H9 (cell line): ENCODE results near the gene JAG2. TPM values are rescaled to one million over a fixed set of nuclear protein-coding genes. Genes with fewer than 3 reads are reported as not detected.

Source experiments
- DNase-seq: peaks from one replicate; pipeline ENCODE4 v3.0.0-alpha.2; 2017
- H2AFZ ChIP-seq: one replicate; pipeline ENCODE4 v1.6.1; 2013; ENCODE audit warnings: mild to moderate bottlenecking, low read length, control low read depth, moderate library complexity
- H2AK5ac ChIP-seq: 2 replicates; pipeline ENCODE4 v1.6.1; 2013; ENCODE audit warnings: low read length, control low read depth, mixed read lengths; ENCODE audit not compliant: insufficient read length
- H2BK120ac ChIP-seq: one replicate; pipeline ENCODE4 v1.6.1; 2013; ENCODE audit warnings: low read depth, mild to moderate bottlenecking, low read length, control low read depth, inconsistent platforms; ENCODE audit not compliant: poor library complexity, severe bottlenecking
- H2BK12ac ChIP-seq: 2 replicates; pipeline ENCODE4 v1.6.1; 2013; ENCODE audit warnings: low read length, control low read depth, mixed read lengths, low read depth; ENCODE audit not compliant: insufficient read length
- H2BK15ac ChIP-seq: 2 replicates; pipeline ENCODE4 v1.6.1; 2013; ENCODE audit warnings: low read depth, low read length, control low read depth
- H2BK20ac ChIP-seq: one replicate; pipeline ENCODE4 v1.6.1; 2013; ENCODE audit warnings: low read depth, mild to moderate bottlenecking, low read length, control low read depth, inconsistent platforms; ENCODE audit not compliant: poor library complexity, severe bottlenecking
- H2BK5ac ChIP-seq: 2 replicates; pipeline ENCODE4 v1.6.1; 2013; ENCODE audit warnings: low read length, control low read depth, mixed read lengths; ENCODE audit not compliant: insufficient read length
- H3K14ac ChIP-seq: 2 replicates; pipeline ENCODE4 v1.6.1; 2013; ENCODE audit warnings: low read length, control low read depth; ENCODE audit not compliant: insufficient read depth
- H3K18ac ChIP-seq: 2 replicates; pipeline ENCODE4 v1.6.1; 2013; ENCODE audit warnings: low read depth, mild to moderate bottlenecking, mixed read lengths, low read length, control low read depth; ENCODE audit not compliant: insufficient read length
- H3K23ac ChIP-seq: 2 replicates; pipeline ENCODE4 v1.6.1; 2013; ENCODE audit warnings: low read length, control low read depth, mixed read lengths, low read depth; ENCODE audit not compliant: insufficient read length
- H3K23me2 ChIP-seq: 2 replicates; pipeline ENCODE4 v1.6.1; 2013; ENCODE audit warnings: low read depth, mild to moderate bottlenecking, mixed read lengths, low read length, control low read depth; ENCODE audit not compliant: insufficient read length, poor library complexity, severe bottlenecking
- H3K27ac ChIP-seq: 2 replicates; pipeline ENCODE4 v1.5.1; 2013; ENCODE audit warnings: low read length, control low read depth, mixed read lengths, low read depth; ENCODE audit not compliant: insufficient read length
- H3K27me3 ChIP-seq: 2 replicates; pipeline ENCODE4 v1.6.1; 2013; ENCODE audit warnings: low read length, control low read depth, inconsistent platforms; ENCODE audit not compliant: insufficient read depth
- H3K4ac ChIP-seq: 2 replicates; pipeline ENCODE4 v1.6.1; 2013; ENCODE audit warnings: low read depth, mild to moderate bottlenecking, control low read depth, inconsistent platforms, low read length, moderate library complexity
- H3K4me1 ChIP-seq: 2 replicates; pipeline ENCODE4 v1.6.1; 2013; ENCODE audit warnings: low read length, control low read depth, inconsistent platforms; ENCODE audit not compliant: insufficient read depth
- H3K4me2 ChIP-seq: 2 replicates; pipeline ENCODE4 v1.6.1; 2013; ENCODE audit warnings: low read length, control low read depth, mixed read lengths; ENCODE audit not compliant: insufficient read length, insufficient read depth
- H3K56ac ChIP-seq: 2 replicates; pipeline ENCODE4 v1.6.1; 2013; ENCODE audit warnings: low read depth, mild to moderate bottlenecking, mixed read lengths, low read length, control low read depth; ENCODE audit not compliant: insufficient read length
- H3K79me1 ChIP-seq: 2 replicates; pipeline ENCODE4 v1.6.1; 2013; ENCODE audit warnings: low read depth, mild to moderate bottlenecking, moderate library complexity, low read length, control low read depth, inconsistent platforms; ENCODE audit not compliant: insufficient read depth, poor library complexity, severe bottlenecking
- H3K79me2 ChIP-seq: 2 replicates; pipeline ENCODE4 v1.6.1; 2013; ENCODE audit warnings: low read length, control low read depth, inconsistent platforms; ENCODE audit not compliant: insufficient read depth
- H3K9ac ChIP-seq: 2 replicates; pipeline ENCODE4 v1.6.1; 2013; ENCODE audit warnings: low read length, control low read depth, mixed read lengths; ENCODE audit not compliant: insufficient read length; ENCODE audit errors: extremely low read depth
- H3K9me3 ChIP-seq: one replicate; pipeline ENCODE4 v1.6.1; 2013; ENCODE audit warnings: low read depth, low read length, inconsistent platforms; ENCODE audit not compliant: control insufficient read depth
- H3T11ph ChIP-seq: one replicate; pipeline ENCODE4 v1.6.1; 2013; ENCODE audit warnings: mild to moderate bottlenecking, low read length, control low read depth, inconsistent platforms
- H4K20me1 ChIP-seq: one replicate; pipeline ENCODE4 v1.6.1; 2013; ENCODE audit not compliant: control insufficient read depth, insufficient read length, insufficient read depth
- H4K5ac ChIP-seq: 2 replicates; pipeline ENCODE4 v1.6.1; 2013; ENCODE audit warnings: low read depth, mild to moderate bottlenecking, mixed read lengths, low read length, control low read depth; ENCODE audit not compliant: insufficient read length
- H4K8ac ChIP-seq: replicated peaks from 2 replicates; pipeline ENCODE4 v1.6.1; 2013; ENCODE audit warnings: low read length, control low read depth, mixed read lengths, low read depth; ENCODE audit not compliant: insufficient read length
- H4K91ac ChIP-seq: 2 replicates; pipeline ENCODE4 v1.6.1; 2013; ENCODE audit warnings: low read depth, mild to moderate bottlenecking, moderate library complexity, mixed read lengths, low read length, control low read depth; ENCODE audit not compliant: insufficient read length
- H3K27ac Mint-ChIP-seq, 3 experiments: 2 replicates in 2 of 3; 3 replicates in 1 of 3; pipeline ENCODE4 v1.8.0; 2020 to 2021; ENCODE audit warnings: mixed read lengths in 3 of 3, mild to moderate bottlenecking in 1 of 3, moderate library complexity in 1 of 3
- H3K27me3 Mint-ChIP-seq: 2 replicates; pipeline ENCODE4 v1.8.0; 2021; ENCODE audit warnings: low read depth, mild to moderate bottlenecking, moderate library complexity, mixed read lengths
- H3K36me3 Mint-ChIP-seq, 3 experiments: 2 replicates in 2 of 3; 3 replicates in 1 of 3; pipeline ENCODE4 v1.8.0; 2020 to 2021; ENCODE audit warnings: low read depth in 3 of 3, mixed read lengths in 3 of 3; ENCODE audit not compliant: insufficient read depth in 1 of 3
- H3K4me1 Mint-ChIP-seq, 2 experiments: 2 replicates each; pipeline ENCODE4 v1.8.0; 2020; ENCODE audit warnings: mixed read lengths in 2 of 2
- H3K4me3 Mint-ChIP-seq, 2 experiments: 2 replicates in 1 of 2; 3 replicates in 1 of 2; pipeline ENCODE4 v1.8.0; 2020 to 2021; ENCODE audit warnings: mild to moderate bottlenecking in 2 of 2, mixed read lengths in 2 of 2, moderate library complexity in 1 of 2
- H3K9me3 Mint-ChIP-seq, 2 experiments: 2 replicates in 1 of 2; 3 replicates in 1 of 2; pipeline ENCODE4 v1.8.0; 2020; ENCODE audit warnings: mild to moderate bottlenecking in 2 of 2, mixed read lengths in 2 of 2, moderate library complexity in 1 of 2
- CTCF ChIP-seq: fragments of 200-600 bp; sonication (generic); conservative IDR thresholded peaks from 3 replicates; pipeline ENCODE4 v1.8.0; 2021; ENCODE audit warnings: antibody characterized with exemption, mild to moderate bottlenecking
- WGBS: extraction: QIAGEN DNeasy Blood & Tissue Kit; methylation state at CpG from one replicate; pipeline ENCODE4 v1.1.7; 2013; ENCODE audit warnings: missing lambda C conversion rate, low lambda C conversion rate, mixed read lengths; ENCODE audit not compliant: insufficient read length; ENCODE audit errors: extremely low coverage; 5-methylcytosine and 5-hydroxymethylcytosine counted together
- total RNA-seq: library from RNA; stranded (reverse); gene quantifications from 2 replicates; pipeline ENCODE4 v1.2.1, GENCODE V29; 2021

JAG2 gene
- total RNA-seq, 1 experiment from 2014 or later = 11.4 TPM

DNA sequence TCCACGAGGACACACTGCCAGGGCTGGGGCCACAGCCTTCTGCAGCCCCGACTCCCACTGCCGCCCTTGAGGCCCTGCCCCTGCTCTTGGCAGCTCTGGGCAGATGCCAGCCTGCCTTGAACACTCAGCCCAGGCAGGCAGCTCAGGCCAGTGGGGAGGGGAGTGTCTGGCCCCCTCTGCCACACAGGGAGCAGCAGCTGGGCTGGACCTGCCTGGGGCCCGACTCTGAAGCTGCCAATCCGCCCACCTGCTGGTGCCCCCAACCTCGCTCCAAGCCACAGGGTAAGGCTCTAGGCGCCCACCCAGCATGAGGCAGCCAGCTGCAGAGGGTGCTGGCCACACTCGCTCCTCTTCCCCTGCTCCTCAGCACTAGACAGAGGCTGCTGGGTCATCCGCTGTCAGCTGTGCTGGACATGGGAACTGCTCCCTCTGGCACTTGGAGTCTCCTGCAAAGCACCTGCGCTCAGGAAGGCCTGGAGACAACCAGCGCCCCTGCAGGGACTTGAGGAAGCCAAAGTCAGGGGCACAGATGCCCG, 37.2 kb upstream of the JAG2 start:
- Histone ChIP-seq H3K18ac (no peak overlapping the region), H3K79me2 (no peaks in the 10 kb centered on the region)

More for the DNA sequence above, 37.2 kb upstream of the JAG2 start:
- no peak overlapping the region for H2BK120ac ChIP-seq
- no peaks in the 10 kb centered on the region for H3K79me1 ChIP-seq
- no peak overlapping the region for H2AK5ac ChIP-seq
- no peaks in the 10 kb centered on the region for H4K20me1 ChIP-seq
- no peak overlapping the region for H2BK5ac ChIP-seq
- H2BK20ac ChIP-seq = no peak overlapping the region
- no peak for DNase-seq
- H3K27me3 ChIP-seq = no peaks in the 10 kb centered on the region
- H3K9ac ChIP-seq = no peak overlapping the region
- H3K4me1 ChIP-seq = no peaks in the 10 kb centered on the region
- Mint-ChIP-seq H3K27me3 (peaks cover 1% of the 10 kb centered on the region; the same call in 1 of the 2 replicates), H3K4me1 (peaks cover 0 to 3% of the 10 kb centered on the region in 2 experiments; a peak in 3 of 4 replicates), H3K4me3 (no peak overlapping the region), H3K36me3 (no peaks in the 10 kb centered on the region; a peak in 1 of 7 replicates), H3K27ac (no peak overlapping the region), H3K9me3 (no peaks in the 10 kb centered on the region)
- H3K4ac ChIP-seq = no peak overlapping the region
- WGBS = no CpG with 5 or more reads among the region's 12 CpGs
- H3K56ac ChIP-seq = no peak overlapping the region
- no peak overlapping the region for H2BK12ac ChIP-seq
- H4K8ac ChIP-seq = no peak overlapping the region
- no peak overlapping the region for H2BK15ac ChIP-seq
- TF ChIP-seq CTCF = no peak
- no peak overlapping the region for H3K23ac ChIP-seq
- no peaks in the 10 kb centered on the region for H3K9me3 ChIP-seq
- H3K27ac ChIP-seq = no peak overlapping the region
- no peaks in the 10 kb centered on the region for H3K23me2 ChIP-seq
- H3K14ac ChIP-seq = no peak overlapping the region
- H3T11ph ChIP-seq = no peak overlapping the region
- H4K5ac ChIP-seq = no peak overlapping the region
- no peak overlapping the region for H4K91ac ChIP-seq
- no peak overlapping the region for H2AFZ ChIP-seq
- no peak overlapping the region for H3K4me2 ChIP-seq
